GM21367 (cell line): ENCODE data around the gene AJUBA.
"Not testable (repeated sequence)": the region's sequence is repeated elsewhere in the genome, so short reads cannot be mapped to it uniquely, and the experiment has no call there.

Source experiments
- ATAC-seq: cut with Tn5 transposase; IDR thresholded peaks from one replicate; pipeline ENCODE4 v1.9.1; 2021; ENCODE audit not compliant: unreplicated experiment

The AJUBA gene

DNA sequence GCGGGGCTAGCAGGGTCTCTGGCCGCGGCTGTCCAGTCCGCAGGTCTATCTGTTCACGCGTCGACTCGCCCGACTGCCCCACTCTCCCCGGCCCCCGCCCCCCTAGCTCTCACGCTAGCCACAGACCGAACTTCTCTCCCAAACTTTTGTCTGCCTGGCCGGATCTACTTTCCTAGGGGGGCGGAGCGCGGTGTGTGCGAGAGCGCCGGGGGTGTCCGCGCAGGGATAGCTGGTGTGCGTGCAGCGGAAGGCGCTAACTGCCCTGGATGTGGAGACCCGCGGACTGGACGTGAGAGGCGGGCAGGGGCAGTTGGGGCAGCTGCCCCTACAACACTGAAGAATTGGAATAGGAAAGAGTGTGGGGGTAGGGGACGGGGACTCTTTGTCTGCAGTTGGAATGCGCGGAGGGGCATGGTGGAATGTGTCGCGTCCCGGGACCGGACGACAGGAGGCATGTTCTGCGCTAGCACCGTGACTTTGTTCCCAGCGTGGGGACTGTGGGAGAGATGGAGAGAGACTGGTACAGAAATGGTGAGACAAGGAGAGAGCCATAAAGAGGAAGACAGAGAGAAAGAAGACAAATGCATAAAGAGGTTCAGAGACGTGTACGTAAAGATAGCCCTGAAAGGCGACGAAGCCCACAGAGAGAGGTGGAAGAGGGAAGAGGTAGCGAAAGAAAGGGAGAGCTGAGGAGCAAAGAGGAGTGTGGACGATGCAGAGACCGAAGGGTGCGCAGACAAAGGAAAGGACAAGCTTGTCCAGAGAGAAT is at the start of gene AJUBA:
TSS of gene AJUBA (minus strand) at position 75 of the 769 bp plus-strand sequence. CDS start 285 bp downstream, outside the sequence.
- no peak for ATAC-seq

DNA sequence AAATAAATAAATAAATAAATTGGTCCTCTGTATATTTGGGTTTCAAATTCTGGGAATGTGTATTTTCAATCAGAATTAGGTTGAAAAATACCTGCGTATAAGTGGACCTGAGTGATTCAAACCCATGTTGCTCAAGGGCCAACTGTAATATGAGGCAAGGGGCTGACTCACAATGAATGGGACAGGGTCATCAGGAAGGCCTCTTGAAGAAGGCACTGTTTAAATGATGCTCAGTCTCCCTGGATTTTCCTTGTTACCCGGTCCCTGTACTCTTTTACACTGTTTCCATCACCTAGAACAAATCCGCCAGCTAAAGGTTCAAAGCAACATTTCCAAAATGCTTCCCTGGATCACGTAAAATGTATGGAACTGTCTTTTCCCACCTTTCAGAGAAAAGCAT is 48.6 kb upstream of the AJUBA start:
- no peak for ATAC-seq

DNA sequence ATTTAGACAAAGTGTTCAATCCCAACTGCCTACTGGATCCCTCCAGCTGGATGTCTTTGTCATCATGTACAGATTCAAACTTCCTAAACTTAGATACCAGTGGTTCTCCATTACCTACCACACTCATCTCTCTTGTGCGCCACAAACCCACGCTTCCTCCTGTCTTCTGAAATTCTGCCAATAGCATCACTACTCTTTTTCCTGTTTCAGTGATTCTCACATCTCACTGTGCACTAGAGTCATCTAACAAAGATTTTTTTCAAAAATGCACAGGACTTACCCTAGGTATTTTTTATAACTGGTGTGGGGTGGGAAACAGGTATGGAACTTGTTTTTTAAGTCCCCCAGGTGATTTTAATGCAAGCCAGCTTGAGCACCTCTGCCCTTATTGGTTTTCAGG is 46.4 kb upstream of the AJUBA start:
- ATAC-seq: no peak

DNA sequence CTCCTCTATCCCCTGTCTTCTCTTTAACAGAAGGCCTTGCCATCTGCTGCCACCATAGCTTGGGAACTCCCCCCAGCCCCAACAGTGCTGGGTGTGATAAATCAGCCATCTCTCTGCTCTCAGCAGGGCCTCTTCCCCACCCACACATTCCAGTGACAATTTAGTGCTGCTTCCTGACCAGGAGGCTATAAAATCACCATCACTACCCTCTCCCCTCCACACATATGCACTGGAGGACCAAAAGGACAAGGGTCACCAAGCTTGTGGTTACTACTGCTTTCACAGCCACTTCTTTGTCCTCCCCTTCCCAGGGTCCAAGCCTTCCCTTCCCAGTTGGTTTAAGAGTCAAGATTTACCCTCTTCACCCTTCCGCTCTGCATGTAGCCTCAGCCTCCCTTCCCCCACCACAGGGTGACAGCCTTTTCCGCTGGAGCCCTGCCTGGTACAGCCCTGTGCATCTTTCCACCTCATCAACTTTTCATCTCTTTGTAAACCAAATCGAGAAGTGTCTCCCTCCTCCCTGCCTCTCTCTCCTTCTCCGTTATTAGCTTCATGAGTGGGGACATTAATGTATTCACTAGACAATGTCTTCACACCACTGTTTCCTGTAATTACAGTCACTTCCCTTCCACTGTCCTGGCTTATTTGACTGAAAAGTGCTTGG is 42.9 kb upstream of the AJUBA start:
- no peak for ATAC-seq

DNA sequence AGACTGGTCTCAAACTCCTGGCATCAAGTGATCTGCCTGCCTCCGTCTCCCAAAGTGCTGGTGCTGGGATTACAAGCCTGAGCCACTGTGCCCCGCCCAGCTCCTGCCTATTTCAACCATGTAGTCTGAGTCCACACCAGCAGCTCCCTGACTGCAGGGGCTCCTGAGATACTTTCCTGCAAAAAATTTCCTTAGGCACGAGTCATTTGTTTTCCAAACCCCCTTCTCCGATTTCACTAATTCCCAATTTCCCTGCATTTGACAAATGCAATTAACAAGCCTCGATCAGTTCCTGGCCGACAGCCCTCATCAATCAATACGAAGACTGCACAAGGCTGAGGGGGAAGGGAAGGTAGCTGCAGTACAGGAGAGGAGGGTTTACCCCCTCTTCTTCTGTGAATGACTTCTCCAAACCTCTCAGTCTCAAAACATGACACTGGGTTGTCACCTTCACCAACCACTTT is 42.3 kb upstream of the AJUBA start:
- no peak for ATAC-seq

DNA sequence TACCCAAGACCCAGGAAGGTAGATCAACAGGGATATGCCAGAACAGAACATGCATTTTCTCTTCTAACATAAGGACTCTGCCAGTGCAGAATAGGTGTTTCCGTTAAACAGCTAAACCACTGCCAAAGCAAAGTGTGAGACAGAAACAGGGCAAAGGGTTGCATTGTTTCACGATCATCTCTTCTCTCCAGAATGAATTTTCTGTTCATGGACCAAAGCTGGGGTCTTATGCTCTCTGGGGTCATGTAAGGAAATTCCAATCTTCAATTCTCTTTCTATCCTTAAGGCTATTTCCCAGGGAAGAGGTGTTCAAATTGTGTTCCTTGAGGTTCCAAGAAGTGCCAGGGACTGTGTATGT is 41.4 kb upstream of the AJUBA start:
- ATAC-seq: no peak

DNA sequence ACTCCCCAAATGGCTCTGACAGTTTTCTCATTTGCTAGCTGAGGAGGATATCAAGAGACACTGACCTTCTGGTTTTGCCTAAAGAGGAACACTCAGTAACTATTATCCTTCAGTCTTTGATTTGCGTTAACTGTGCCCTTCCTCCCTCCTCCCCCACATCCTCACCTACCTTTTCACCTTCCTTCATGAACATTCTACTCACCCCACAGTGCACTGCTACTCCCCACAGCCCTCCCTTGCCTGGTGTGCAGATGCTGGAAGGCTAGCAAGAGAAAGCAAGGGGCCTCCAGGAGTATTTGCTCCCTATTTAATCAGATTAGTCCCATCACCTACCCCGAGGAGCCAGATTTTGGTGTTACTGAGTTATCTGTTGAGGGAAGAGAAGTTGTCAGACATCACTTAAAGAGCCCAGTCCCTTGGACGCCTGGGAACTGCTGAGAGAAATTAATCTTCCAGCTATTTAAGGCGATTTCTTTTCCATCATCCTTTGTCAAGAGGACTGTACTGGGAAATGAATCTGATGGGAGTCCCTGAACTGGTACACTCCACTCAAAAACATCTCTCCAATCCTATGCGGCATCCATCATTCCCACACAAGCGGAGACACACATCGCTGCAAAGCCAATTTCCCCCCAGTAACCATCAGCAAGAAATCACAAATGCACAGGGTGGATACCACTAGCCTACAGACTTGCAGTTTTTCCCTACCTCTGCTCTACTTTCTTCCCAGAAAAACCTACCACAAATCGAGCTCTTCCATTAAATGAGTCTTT is 40.9 kb upstream of the AJUBA start:
- no peak for ATAC-seq

DNA sequence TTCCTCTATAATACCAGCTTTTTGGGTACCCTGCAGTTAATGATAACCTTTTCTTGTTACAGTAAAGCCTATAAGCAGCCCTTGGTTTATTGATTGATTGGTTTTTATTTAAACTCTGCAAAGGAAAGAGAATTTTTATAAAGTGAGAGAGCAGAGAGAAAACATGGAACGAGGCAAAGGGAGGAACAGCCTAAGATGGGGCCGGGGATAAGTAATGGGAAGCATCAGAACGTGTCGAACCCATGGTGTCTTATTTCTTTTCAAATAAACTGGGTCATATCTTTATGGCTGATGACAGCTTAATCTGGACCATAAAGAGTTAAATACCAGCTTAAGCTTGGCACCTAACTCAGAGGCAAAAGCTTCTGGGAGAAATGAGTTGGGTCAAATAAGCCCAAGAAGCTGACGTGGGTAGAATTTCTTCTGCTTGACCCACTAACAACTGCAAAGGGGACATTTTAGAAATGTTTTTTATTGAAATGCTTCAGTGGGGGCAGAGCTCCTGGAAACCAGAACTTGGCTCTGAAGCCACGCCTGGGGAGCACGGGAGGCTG is 39.6 kb upstream of the AJUBA start:
- no peak for ATAC-seq

DNA sequence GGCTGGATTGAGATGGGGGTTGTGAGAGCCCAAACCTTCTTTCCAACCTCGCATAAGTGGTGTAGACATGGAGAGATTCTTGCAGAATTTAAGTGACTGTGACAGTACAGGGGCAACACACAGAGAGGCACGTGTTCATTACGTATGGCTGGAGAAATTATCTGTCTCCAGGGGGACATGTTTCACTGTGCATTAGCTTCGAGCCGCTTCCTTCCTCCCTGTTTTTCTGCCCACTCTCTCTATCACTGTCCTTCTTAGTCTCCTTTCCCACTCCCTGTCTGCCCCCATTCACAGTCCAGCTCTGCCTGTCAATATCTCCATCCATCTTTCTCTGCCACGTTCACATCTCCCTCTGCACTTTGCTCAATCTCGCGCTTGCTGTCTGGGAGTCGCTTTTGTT is 39.1 kb upstream of the AJUBA start:
- ATAC-seq: no peak

DNA sequence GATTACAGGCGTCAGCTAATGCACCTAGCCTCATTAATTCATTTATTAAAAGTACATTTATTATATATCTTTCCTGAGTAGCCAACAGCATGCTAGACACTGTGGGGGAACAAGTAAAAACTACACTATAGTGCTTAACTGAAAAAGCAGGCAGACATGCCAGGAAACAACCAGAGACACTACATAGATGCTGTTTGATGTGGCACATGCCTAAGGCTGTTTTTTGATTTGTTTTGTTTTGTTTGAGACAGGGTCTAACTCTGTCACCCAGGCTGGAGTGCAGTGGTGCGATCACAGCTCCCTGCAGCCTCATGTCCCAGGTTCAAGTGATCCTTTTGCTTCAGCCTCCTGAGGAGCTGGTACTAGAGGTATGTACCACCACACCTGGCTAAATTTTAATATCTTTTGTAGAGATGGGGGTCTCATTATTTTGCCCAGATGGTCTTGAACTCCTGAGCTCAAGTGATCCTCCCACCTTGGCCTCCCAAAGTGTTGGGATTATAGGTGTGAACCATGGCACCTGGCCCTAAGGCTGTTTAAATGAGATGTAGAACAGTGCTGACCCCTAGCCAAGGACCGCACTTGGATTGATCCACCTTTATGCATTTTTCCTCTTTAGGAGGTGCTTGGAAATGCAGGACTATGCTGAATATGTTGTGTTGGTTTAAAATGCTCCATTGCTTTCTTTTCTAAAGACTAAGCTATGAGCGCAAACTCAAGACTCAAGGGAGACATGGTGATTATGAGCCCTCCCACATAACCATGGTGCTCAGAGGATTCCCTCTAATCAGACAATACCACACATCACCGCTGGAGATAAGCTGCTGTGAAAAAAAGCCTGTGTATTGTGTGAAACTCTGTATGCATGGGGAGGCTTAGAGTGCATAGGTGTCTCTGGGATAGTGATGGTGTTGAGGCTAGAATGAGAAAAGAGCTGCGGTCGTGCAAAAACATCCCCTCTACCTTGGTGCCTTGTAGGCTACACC is 38.1 kb upstream of the AJUBA start:
- ATAC-seq: no peak

DNA sequence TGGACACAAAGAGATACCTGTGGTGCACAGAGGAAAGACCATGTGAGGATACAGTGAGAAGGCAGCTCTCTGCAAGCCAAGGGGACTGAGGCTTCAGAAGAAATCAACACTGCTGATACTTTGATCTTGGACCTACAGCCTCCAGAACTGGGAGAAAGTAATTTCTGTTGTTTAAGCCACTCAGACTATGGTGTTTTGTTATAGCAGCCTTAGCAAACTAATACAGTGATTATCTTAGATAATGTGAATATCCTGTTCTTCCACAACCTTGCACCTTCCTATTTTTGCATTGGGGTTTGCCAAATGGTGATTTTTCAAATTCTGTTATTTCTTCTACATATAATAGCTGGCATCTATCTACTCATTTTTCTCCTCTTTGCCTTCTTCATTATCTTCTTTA is 35.8 kb upstream of the AJUBA start:
- ATAC-seq: no peak

DNA sequence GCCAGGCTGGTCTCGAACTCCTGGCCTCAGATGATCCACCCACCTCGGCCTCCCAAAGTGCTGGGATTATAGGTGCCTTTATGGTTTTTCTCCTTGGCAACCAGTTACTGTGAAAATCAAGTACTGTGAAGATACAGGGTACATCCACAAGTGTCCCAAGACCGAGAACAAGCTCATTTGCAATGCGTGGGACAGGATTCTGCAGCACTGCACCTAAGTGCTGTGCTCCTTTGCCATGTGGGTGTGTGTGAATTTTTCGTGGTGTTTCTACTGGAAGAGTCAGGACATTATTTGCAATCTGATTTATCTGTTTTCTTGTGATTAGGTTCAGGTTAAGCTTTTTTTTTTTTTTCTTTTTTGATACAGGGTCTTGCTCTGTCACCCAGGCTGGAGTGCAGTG is 34.7 kb upstream of the AJUBA start:
- ATAC-seq: no peak

DNA sequence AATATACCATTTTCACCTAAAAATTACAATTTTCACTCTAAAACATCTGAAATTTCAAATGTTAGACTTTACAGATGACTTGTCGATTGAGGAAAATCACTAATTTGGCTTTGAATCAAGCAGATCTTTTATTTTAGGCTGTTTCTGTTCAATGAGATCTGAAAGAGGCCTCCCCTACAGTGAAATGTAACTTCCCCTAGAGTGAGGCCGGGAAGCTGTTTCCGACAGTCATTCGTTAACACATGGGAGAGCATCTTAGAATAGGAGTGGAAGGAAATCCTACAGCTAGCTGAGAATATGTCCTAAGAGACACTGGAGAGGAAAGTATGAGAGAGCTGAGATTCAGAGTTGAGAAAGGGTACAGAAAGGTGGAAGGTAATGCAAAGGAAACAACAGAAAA is 33.3 kb upstream of the AJUBA start:
- ATAC-seq: no peak

DNA sequence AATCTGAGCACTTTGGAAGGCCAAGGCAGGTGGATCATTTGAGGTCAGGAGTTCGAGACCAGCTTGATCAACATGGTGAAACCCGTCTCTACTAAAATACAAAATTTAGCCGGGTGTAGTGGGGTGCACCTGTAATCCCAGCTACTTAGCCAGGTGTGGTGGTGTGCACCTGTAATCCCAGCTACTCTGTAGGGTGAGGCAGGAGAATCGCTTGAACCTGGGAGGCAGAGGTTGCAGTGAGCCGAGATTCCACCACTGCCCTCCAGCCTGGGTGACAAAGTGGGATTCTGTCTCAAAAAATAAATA is 31.4 kb upstream of the AJUBA start:
- ATAC-seq: not testable (repeated sequence)

DNA sequence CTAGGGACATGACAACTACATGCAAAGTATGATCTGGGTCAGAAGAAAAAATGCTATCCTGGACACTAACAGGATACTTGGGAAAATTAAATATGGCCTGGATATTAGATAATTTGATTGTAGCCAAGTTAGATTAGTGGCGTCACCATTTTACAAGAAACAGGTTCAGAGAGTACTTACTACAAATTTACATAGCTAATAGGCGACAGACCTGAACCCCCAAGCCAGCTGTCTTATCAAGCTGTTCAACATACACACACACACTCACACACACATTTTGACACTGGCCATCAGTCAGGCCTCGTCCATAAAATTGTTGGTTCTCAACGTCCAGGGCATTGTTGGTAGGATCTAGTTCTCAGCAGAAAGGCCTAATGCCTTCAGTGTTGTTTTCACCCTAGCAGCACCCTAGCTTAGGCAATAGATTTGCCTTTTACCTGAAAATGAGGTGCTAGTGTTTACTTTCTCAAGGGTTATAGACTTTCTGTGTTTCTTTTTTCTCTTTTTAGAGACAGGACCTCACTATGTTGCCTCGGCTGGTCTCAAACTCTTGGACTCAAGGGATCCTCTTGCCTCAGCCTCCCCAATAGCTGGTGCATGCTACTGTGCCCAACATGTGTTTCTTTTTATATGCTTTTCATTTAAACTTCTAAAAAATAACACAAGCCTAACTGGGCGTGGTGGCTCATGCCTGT is 30.9 kb upstream of the AJUBA start:
- ATAC-seq: no peak

DNA sequence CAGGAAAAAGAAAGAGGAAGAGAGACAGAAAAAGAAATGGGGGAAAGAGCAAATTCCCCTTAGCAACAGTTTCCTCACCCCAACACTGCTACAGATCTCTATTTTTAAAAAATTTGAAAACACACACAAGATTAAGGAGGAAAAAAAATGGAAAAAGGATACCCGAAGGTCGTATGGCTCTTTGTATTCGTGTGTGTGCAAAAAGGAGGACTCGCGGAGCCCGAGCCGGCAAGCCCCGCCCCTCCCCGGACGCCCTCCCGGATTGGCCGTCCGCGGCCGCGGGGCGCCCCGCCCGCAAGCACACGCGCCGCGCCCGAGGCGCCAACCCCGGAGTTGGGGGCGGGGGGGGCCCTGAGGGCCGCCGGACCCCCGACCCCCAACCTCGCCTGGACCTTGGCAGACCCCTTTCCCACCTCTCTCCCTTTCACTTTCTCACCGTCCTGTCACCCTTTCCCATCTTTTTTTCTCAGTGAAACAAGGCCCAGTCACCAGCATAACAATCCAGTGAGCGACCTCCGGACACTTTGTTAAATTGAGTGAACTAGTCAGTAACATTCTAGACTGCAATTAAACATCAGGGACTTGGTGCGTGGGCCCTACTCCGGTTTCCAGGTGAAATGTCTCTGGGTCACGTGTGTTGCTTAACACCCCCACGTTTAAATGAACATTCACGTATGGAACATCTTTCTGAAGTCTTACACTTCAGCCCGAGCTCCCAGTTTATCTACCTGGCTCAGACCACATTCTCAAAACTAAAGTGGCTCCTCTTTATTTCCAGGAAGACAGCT is 27.8 kb upstream of the AJUBA start, which contains the start of gene C14orf93:
TSS of gene C14orf93 (minus strand) at position 205 of the 788 bp plus-strand sequence. CDS start 11,120 bp downstream, outside the sequence.
- peak; percentile 26 for ATAC-seq

DNA sequence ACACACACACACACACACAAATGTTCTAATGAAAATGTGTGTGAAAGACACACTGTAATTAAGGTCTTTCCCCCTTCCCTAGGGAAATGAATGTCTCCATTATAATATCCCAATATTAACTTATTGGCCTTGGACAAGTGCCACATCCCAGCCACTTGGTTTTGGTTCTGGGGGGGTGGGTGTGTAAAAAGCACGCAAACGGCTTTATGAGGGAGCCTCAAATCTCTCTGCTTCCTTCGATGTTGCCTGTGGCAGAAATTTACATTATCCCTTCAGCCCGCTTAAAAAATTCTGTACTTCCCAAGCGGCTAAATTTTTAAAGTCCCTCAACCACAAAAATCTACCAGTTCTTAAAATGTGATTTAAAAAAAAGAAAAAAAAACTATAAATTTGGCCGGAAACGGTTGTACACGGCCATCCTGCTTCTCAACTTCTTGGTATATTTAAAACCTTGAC is 27.2 kb upstream of the AJUBA start:
- no peak for ATAC-seq

DNA sequence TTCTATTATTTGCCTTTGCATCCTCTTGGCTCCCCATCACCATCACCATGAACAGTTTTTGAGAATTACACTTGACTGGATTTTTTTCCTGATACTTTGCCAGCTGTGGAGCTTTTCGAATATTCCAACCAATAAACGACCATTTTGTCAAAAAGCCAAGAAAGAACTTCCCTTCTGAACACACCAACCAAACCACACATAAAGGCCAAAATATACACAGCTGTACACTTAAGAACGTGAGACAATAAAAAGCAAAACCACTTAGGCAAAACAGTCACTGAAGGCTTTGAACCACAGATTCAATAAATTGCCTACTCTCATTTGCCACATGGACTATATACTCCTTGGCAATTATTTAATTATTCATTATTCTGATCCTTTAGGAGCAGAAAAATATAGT is 26.5 kb upstream of the AJUBA start:
- no peak for ATAC-seq
